Liver (tissue), 9 donors: ENCODE measurements around the gene THOC7. TPM values are rescaled to one million over a fixed set of nuclear protein-coding genes. Genes with fewer than 3 reads are reported as not detected.

Experiments used
- DNase-seq: peaks from one replicate; pipeline ENCODE4 v3.0.0-alpha.2; 2017; ENCODE audit warnings: low spot score
- H3K27ac ChIP-seq, 2 donors: one replicate each; pipeline ENCODE4 v1.7.0; 2013; ENCODE audit warnings: inconsistent platforms in 2 of 2, low read length in 2 of 2, control low read depth in 1 of 2, low read depth in 1 of 2, mild to moderate bottlenecking in 1 of 2
- H3K27me3 ChIP-seq, 4 donors: one replicate each; pipeline versions ENCODE4 v1.6.1 to v1.7.0; 2013; ENCODE audit warnings: low read length in 3 of 4, inconsistent platforms in 1 of 4, mild to moderate bottlenecking in 1 of 4, moderate library complexity in 1 of 4; ENCODE audit not compliant: control insufficient read depth in 4 of 4, insufficient read depth in 4 of 4
- H3K36me3 ChIP-seq, 4 donors: one replicate each; pipeline versions ENCODE4 v1.6.1 to v1.7.0; 2013; ENCODE audit warnings: low read length in 3 of 4, mild to moderate bottlenecking in 3 of 4, low read depth in 1 of 4, moderate library complexity in 1 of 4; ENCODE audit not compliant: control insufficient read depth in 4 of 4, insufficient read depth in 3 of 4
- H3K4me1 ChIP-seq, 4 donors: one replicate each; pipeline versions ENCODE4 v1.6.1 to v1.7.0; 2013; ENCODE audit warnings: low read length in 3 of 4, mild to moderate bottlenecking in 3 of 4, moderate library complexity in 1 of 4; ENCODE audit not compliant: control insufficient read depth in 4 of 4, insufficient read depth in 4 of 4
- H3K4me3 ChIP-seq, 3 donors: one replicate each; pipeline versions ENCODE4 v1.6.1 to v1.7.0; 2013; ENCODE audit warnings: low read length in 3 of 3, control low read depth in 1 of 3, low read depth in 1 of 3, mild to moderate bottlenecking in 1 of 3
- H3K9ac ChIP-seq, 2 donors: one replicate each; pipeline ENCODE4 v1.7.0; 2013; ENCODE audit warnings: low read length in 2 of 2, mild to moderate bottlenecking in 2 of 2, moderate library complexity in 2 of 2, control low read depth in 1 of 2, low read depth in 1 of 2
- H3K9me3 ChIP-seq, 4 donors: one replicate each; pipeline versions ENCODE4 v1.6.1 to v1.7.0; 2013; ENCODE audit warnings: low read length in 3 of 4; ENCODE audit not compliant: control insufficient read depth in 4 of 4
- ATF3 ChIP-seq: IDR thresholded peaks from 2 replicates; pipeline ENCODE4 v1.6.1; 2016; ENCODE audit warnings: antibody characterized with exemption
- CTCF ChIP-seq: fragments of 150-350 bp; IDR thresholded peaks from 2 replicates; pipeline ENCODE4 v1.5.1; 2017; ENCODE audit warnings: improper control_type of control experiment, low read depth, low read length; ENCODE audit not compliant: missing input control
- EGR1 ChIP-seq, 2 donors: IDR thresholded peaks; 2 replicates each; pipeline ENCODE4 v1.6.1; 2016 to 2018; ENCODE audit warnings: antibody characterized with exemption in 2 of 2, low read depth in 2 of 2
- FOXA1 ChIP-seq: IDR thresholded peaks from 2 replicates; pipeline ENCODE4 v1.6.1; 2016; ENCODE audit warnings: antibody characterized with exemption
- FOXA2 ChIP-seq: IDR thresholded peaks from 2 replicates; pipeline ENCODE4 v1.6.1; 2016; ENCODE audit warnings: antibody characterized with exemption
- JUND ChIP-seq, 2 donors: IDR thresholded peaks; 2 replicates each; pipeline ENCODE4 v1.6.1; 2016; ENCODE audit warnings: antibody characterized with exemption in 2 of 2
- NR2F2 ChIP-seq: IDR thresholded peaks from 2 replicates; pipeline ENCODE4 v1.6.1; 2016; ENCODE audit warnings: antibody characterized with exemption
- RAD21 ChIP-seq, 2 donors: IDR thresholded peaks; 2 replicates each; pipeline ENCODE4 v1.6.1; 2016; ENCODE audit warnings: antibody characterized with exemption in 2 of 2, mild to moderate bottlenecking in 2 of 2
- REST ChIP-seq: IDR thresholded peaks from 2 replicates; pipeline ENCODE4 v1.6.1; 2016; ENCODE audit warnings: antibody characterized with exemption, mild to moderate bottlenecking
- RXRA ChIP-seq, 2 donors: IDR thresholded peaks; 2 replicates each; pipeline ENCODE4 v1.6.1; 2017 to 2018; ENCODE audit warnings: antibody characterized with exemption in 2 of 2, mild to moderate bottlenecking in 1 of 2
- SP1 ChIP-seq: IDR thresholded peaks from 2 replicates; pipeline ENCODE4 v1.6.1; 2018; ENCODE audit warnings: antibody characterized with exemption, mild to moderate bottlenecking
- YY1 ChIP-seq: IDR thresholded peaks from 2 replicates; pipeline ENCODE4 v1.6.1; 2016; ENCODE audit warnings: antibody characterized with exemption, mild to moderate bottlenecking
- ZBTB33 ChIP-seq: IDR thresholded peaks from 2 replicates; pipeline ENCODE4 v1.6.1; 2016; ENCODE audit warnings: antibody characterized with exemption
- WGBS: extraction: QIAGEN DNeasy Blood & Tissue Kit; methylation state at CpG from one replicate; pipeline ENCODE4 v1.1.7; 2013; 5-methylcytosine and 5-hydroxymethylcytosine counted together
- polyA plus RNA-seq, 2 donors: library from polyadenylated mRNA; stranded (reverse) in 1 of 2; unstranded in 1 of 2; fragments of 200-250 nt in 1 of 2; fragments of >200 nt in 1 of 2; fragmentation: Nextera tagmentation in 1 of 2; extraction: Ambion mirVana in 1 of 2; gene quantifications; one replicate each; pipeline versions ENCODE4 v1.2.1 to v1.2.3, GENCODE V29; 2013 to 2015
- total RNA-seq, 2 donors: library from RNA; depleted of rRNA; stranded (reverse); fragments of >200 nt; gene quantifications; one replicate each; pipeline ENCODE4 v1.2.3, GENCODE V29; 2014
- donor health status: healthy.
- donor health status: healthy.
- donor health status: healthy.
- donor health status: healthy.
- donor health status: healthy.

Gene THOC7
- total and polyA plus RNA-seq, 4 donors: 11.7 to 38.6 (median 23.0) TPM

GRCh38 chr3:63845215-63845614 lies 18.4 kb downstream of the THOC7 start:
- H3K27me3 ChIP-seq: no peaks in the 10 kb centered on the region
- H3K9me3 ChIP-seq: no peaks in the 10 kb centered on the region
- no peak overlapping the region for H3K4me3 ChIP-seq
- no peak overlapping the region for H3K27ac ChIP-seq
- H3K36me3 ChIP-seq: no peaks in the 10 kb centered on the region
- no peak for DNase-seq
- no peaks in the 10 kb centered on the region for H3K4me1 ChIP-seq
- 92% methylated on average over 4 of the region's 4 CpGs for WGBS
- H3K9ac ChIP-seq: no peak overlapping the region
- TF ChIP-seq JUND (IDR thresholded peaks at IDR 0.05): no peak
- no peak for TF ChIP-seq ATF3
- no peak for TF ChIP-seq SP1
- TF ChIP-seq RXRA (IDR thresholded peaks at IDR 0.05): no peak
- TF ChIP-seq FOXA1: no peak
- TF ChIP-seq RAD21 (IDR thresholded peaks at IDR 0.05): no peak
- TF ChIP-seq YY1: no peak
- TF ChIP-seq ZBTB33: no peak
- no peak for TF ChIP-seq NR2F2

- Histone ChIP-seq H3K4me3 (no peak overlapping the region), H3K4me1 (no peaks in the 10 kb centered on the region), H3K9ac (no peak overlapping the region), H3K36me3 (no peaks in the 10 kb centered on the region), H3K9me3 (no peaks in the 10 kb centered on the region), H3K27me3 (no peaks in the 10 kb centered on the region), H3K27ac (no peak overlapping the region)
- no peak for TF ChIP-seq NR2F2
- no peak for TF ChIP-seq ATF3
- no peak for TF ChIP-seq EGR1 (IDR thresholded peaks at IDR 0.05; ENCODE audit: low read depth in 2 of 2)
- TF ChIP-seq FOXA2: no peak
- TF ChIP-seq REST: no peak
- TF ChIP-seq RAD21 (IDR thresholded peaks at IDR 0.05): no peak
- no peak for TF ChIP-seq CTCF
- TF ChIP-seq RXRA (IDR thresholded peaks at IDR 0.05): no peak
- TF ChIP-seq YY1: no peak
- no peak for DNase-seq
Measured at GRCh38 chr3:63842127-63842526, 21.5 kb downstream of the THOC7 start.
